Body of pancreas (tissue), 4 donors: ENCODE data around the gene CABP7.

Experiments used
- POLR2A ChIP-seq, 3 donors: fragments of 450-650 bp; IDR thresholded peaks; one replicate each; pipeline ENCODE4 v1.6.1; 2016; ENCODE audit warnings: antibody characterized with exemption in 3 of 3, mild to moderate bottlenecking in 2 of 3
- TF ChIP-seq, protein P1 (sequence below), 7 experiments: fragments of 450-650 bp in 4 of 7; fragments of 200-600 bp in 3 of 7; sonication (generic) in 3 of 7; IDR thresholded peaks; one replicate each; pipeline ENCODE4 v1.5.1; 2016 to 2019; ENCODE audit warnings: antibody characterized with exemption in 7 of 7

DNA sequence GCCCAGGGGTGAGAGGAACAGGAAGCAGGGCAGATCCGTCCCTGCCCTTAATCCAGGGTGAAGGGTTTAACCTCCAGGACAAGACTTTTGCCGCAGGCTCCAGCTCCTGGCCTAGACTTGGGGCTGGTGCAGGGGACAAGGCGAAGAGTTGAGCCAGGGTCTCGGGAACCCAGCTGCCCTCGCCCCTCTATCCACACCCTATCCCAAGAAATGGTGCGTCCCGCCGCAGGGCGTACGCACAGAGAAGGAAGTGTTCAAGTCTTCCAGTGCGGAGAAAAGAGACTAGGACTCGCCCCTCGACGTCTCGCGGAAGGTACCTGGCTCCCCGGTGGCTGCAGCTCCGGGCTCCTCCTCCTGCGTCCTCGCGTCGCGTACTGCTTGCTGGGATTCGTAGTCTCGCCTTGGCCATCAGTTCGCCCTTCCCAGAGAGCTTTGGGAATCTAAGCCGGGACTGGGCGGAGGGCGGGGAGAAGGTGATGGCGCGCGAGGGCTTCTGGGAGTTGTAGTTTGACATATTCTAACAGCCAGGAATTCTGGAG, 46.9 kb downstream of the CABP7 start, which contains the start of gene ZMAT5:
- TF ChIP-seq, protein P1, sequence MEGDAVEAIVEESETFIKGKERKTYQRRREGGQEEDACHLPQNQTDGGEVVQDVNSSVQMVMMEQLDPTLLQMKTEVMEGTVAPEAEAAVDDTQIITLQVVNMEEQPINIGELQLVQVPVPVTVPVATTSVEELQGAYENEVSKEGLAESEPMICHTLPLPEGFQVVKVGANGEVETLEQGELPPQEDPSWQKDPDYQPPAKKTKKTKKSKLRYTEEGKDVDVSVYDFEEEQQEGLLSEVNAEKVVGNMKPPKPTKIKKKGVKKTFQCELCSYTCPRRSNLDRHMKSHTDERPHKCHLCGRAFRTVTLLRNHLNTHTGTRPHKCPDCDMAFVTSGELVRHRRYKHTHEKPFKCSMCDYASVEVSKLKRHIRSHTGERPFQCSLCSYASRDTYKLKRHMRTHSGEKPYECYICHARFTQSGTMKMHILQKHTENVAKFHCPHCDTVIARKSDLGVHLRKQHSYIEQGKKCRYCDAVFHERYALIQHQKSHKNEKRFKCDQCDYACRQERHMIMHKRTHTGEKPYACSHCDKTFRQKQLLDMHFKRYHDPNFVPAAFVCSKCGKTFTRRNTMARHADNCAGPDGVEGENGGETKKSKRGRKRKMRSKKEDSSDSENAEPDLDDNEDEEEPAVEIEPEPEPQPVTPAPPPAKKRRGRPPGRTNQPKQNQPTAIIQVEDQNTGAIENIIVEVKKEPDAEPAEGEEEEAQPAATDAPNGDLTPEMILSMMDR (IDR thresholded peaks at IDR 0.05): no peak
- TF ChIP-seq POLR2A (IDR thresholded peaks at IDR 0.05): peak; percentile 52 to 93 (median 92)
